Left kidney (tissue), 2 donors: Measurements from ENCODE around the gene DCTD. TPM values are rescaled to one million over a fixed set of nuclear protein-coding genes. Genes with fewer than 3 reads are reported as not detected.

ENCODE experiments used
- DNase-seq: peaks from one replicate; pipeline ENCODE4 v3.0.0-alpha.2; 2013
- polyA plus RNA-seq: library from polyadenylated mRNA; unstranded; fragments of 120-200 nt; gene quantifications from one replicate; pipeline ENCODE4 v1.2.1, GENCODE V29; 2013; ENCODE audit not compliant: insufficient read length

Gene DCTD
- polyA plus RNA-seq, 1 donor = 119 TPM

- no peak for DNase-seq
Measured at GRCh38 chr4:182842759-182843390, 74.3 kb downstream of the DCTD start.

GRCh38 chr4:182842104-182842600, 75.0 kb downstream of the DCTD start:
- no peak for DNase-seq

- DNase-seq = no peak
Measured at GRCh38 chr4:182840108-182840507, 77.1 kb downstream of the DCTD start.

Other genes with a start within 250 kb of the DCTD start
- 67.5 TPM for gene WWC2, start 181.9 kb upstream of the DCTD start, polyA plus RNA-seq